HCT116 (cell line): Measurements from ENCODE around the gene SCYGR1.

ENCODE experiments used
- ATF3 ChIP-seq: IDR thresholded peaks from 2 replicates; pipeline ENCODE4 v1.6.1; 2012
- CBX3 ChIP-seq: IDR thresholded peaks from 2 replicates; pipeline ENCODE4 v1.6.1; 2012; ENCODE audit warnings: low read depth
- CTCF ChIP-seq, 3 experiments: fragments of 200-600 bp in 1 of 3; sonication (generic) in 1 of 3; IDR thresholded peaks in 2 of 3; conservative IDR thresholded peaks in 1 of 3; 2 replicates each; pipeline ENCODE4 v1.5.1; 2012 to 2017; ENCODE audit warnings: low read depth in 2 of 3, low read length in 2 of 3, antibody characterized with exemption in 1 of 3, borderline replicate concordance in 1 of 3, control low read depth in 1 of 3, mild to moderate bottlenecking in 1 of 3, mixed read lengths in 1 of 3, mixed run types in 1 of 3, moderate library complexity in 1 of 3; ENCODE audit not compliant: insufficient read depth in 1 of 3
- EZH2phosphoT487 ChIP-seq: fragments of 200-600 bp; IDR thresholded peaks from 2 replicates; pipeline ENCODE4 v1.6.1; 2018; ENCODE audit warnings: antibody characterized with exemption, borderline replicate concordance
- POLR2A ChIP-seq: IDR thresholded peaks from 2 replicates; pipeline ENCODE4 v1.7.0; 2011; ENCODE audit warnings: borderline replicate concordance; ENCODE audit not compliant: insufficient read depth, insufficient read length; ENCODE audit errors: extremely low read depth
- POLR2AphosphoS5 ChIP-seq: IDR thresholded peaks from 2 replicates; pipeline ENCODE4 v1.6.1; 2011; ENCODE audit warnings: mild to moderate bottlenecking, low read depth, low read length, moderate library complexity
- REST ChIP-seq: IDR thresholded peaks from 2 replicates; pipeline ENCODE4 v1.6.1; 2012; ENCODE audit warnings: low read depth
- ZBTB33 ChIP-seq: IDR thresholded peaks from 2 replicates; pipeline ENCODE4 v1.6.1; 2011; ENCODE audit warnings: mild to moderate bottlenecking, low read length, moderate library complexity; ENCODE audit not compliant: insufficient replicate concordance; ENCODE audit errors: extremely low read depth

GRCh38 chr2:227401550-227401949, 13.8 kb upstream of the SCYGR1 start:
- TF ChIP-seq CTCF (IDR thresholded peaks at IDR 0.05 in 2 of 3, conservative IDR thresholded peaks at IDR 0.05 in 1 of 3; ENCODE audit: borderline replicate concordance in 1 of 3, insufficient read depth in 1 of 3, low read depth in 2 of 3, low read length in 2 of 3) (no peak), CBX3 (no peak), ATF3 (no peak), REST (no peak), POLR2AphosphoS5 (no peak), POLR2A (no peak), ZBTB33 (no peak), EZH2phosphoT487 (no peak)
